NCI-H2171 (cell line): ENCODE data around the gene SLC18A3.

Experiments
- DNase-seq: peaks from one replicate; lab custom pipeline; 2025; lab: John Stamatoyannopoulos, UW

The SLC18A3 gene

DNA sequence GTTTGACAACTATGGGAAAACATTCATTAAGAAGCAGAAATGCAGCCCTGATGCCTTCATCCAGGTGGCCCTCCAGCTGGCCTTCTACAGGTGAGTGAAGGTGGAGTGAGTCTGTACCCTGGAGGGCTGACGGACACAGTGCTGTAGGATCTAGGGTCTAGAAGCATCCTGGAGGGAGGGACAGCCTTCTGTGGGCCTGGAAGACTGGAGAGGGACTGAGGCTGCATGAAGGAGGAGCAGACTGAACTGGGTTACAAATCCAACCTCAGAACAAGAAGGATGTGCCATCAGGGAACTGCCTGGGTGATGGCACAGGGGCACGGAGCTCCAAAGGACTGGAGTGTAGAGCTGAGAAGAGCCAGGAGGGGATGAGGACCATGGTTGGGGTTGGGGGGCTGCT lies 41.8 kb downstream of the SLC18A3 start:
- no peak for DNase-seq

DNA sequence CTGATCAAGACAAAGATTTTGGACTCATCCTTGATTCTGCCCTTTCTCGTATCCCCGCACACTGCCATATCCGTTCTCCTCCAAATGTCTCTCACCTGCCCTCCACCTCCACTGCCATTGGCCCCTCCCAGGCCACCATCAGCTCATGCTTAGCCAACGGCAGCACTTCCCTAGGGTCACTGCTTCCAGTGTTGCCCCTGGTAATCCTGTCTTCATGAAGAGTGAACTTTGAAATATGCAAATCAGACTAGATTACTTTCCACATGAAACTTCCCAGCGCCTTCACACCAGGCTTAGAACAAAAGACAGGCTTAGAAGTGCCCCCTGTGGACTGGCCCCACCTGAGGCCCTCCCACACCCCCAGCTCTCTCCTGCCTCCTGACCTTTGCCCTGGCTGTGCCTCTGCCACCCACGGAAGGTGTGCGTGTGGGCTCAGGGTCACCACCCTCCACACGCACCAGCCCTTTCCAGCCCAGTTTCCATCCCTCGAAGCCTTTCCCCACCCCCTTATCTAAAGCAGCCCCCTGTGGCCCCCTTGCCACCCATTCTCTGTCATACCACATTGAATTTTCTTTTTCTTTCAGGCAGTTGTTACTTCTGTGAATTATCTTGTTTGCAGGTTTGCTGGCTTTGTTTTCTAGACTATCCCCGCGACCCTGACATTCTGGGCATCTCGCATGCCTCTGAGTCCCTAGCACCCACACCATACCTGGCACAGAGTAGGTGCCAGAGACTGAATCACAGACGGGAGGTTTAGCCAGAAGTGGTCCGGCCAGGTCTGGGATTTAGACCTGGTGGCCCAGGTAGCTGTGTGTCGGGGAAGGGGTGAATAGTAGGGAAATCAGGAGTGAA lies 42.5 kb downstream of the SLC18A3 start:
- DNase-seq, result no peak

DNA sequence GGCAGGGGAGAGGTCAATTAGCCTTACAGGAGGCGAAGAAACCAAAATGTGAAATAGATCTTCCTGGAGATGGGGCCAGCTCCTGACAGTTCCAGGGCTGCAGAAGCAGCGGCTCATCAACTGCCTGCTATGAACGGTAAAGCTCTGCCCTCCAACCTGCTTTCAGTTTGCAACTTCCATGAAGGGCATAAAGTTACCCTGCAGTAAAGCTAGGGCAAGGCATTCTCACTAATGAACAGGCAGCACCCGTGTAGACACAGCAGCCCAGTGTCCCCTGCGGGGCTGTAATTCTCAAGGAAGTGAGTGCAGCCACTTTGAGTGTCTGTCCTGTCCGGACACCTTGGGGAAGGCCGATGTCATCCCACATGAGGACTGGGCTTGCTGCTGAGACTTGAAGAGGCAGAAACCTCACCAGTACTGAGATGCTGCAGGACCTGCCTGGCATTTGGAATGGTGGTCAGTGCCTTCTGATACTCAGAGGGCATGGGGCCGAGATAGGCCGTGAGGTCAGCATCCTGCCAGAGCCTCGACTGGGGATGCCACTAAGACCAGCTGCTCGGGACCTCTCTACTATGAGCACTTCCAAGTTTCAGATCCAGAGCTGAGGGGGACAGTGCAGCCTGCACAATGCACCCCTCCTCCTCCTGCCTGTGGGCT lies 43.3 kb downstream of the SLC18A3 start:
- no peak for DNase-seq

DNA sequence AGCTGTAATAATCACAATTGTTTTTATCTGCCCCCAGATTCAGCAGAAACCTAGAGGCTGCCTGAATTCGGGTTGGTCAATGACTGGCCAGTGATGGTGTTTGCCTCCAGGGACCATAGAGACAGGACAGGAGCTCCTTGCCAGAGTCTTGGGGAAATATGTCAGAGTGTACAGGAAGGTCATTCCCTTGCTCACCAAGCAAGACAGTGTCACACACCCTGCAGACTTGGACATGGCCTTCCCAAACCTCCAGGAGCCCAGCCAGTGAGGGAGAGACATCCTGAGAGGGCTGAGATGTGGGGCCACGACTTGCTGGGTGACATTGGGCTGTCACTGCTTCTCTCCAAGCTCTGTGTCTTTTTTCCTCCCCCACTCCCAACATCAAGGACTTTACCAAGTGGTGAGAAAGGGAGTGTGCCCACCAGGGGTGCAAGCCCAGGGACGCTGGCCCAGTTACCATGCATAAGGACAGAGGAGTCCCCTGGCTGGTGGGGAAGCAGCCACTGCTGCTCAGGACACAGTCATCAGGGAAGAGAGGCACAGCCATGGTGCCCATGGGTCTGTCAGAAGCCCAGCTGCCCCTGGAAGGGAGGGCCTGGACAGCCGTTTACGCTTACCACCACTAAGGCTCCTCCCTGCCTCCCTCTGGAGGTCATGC lies 44.1 kb downstream of the SLC18A3 start:
- no peak for DNase-seq

DNA sequence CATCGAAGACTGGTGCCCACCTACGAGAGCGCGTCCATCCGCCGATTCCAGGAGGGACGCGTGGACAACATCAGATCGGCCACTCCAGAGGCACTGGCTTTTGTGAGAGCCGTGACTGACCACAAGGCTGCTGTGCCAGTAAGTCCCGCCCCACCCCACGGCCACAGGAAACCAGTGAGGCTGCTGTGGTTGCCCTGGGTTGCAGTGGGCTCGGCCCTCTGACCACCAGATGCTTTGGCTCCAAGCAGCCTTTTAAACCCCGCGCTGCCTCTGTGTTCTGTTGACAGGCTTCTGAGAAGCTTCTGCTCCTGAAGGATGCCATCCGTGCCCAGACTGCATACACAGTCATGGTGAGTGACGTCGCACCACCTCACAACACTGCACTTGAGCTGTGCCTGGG lies 45.0 kb downstream of the SLC18A3 start:
- no peak for DNase-seq

DNA sequence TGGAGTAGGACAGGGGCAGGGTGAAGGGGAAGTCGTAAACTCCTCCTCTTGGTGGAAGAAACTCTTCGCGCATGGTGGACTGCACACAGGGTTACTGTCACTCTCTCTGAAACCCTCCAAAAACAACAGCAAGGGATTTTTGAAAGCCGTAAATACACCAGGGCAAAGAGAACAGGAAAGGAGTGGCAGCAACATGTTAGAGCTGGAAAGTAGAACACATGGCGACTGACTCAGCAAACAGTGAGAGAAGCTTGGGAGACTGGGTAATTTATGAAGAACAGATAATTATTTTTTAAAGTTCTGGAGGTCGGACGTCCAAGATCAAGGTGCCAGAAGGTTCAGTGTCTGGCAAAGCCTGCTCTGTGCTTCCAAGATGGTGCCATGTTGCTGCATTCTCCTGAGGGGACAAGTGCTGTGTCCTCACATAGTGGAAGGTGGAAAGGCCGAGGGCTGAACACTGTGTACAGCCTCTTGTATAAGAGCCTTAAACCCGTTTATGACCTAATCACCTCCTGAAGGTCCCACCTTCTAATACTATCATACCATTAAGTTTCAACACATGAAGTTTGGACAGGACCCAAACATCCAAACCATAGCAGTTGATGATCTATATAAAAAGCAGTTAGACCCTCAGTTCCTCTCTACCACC lies 46.9 kb downstream of the SLC18A3 start:
- no peak for DNase-seq

DNA sequence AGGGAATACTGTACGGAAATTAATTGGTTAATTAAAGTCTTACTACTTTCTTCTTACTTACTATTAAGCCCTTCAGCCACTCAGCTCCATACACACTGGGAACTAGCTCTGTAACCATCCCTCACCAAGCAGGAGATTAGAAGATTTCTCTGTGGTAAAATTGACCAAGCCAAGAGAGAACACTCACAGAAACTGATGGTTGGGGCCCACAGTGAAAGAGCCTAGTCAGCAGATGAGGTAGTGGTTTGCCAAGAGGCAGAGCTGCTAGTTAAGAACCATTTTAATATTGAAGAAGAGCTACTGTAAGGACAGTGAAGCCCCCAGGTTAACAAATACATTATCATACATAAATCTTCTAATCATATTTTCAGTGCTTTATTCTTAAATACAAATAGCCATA lies 47.5 kb downstream of the SLC18A3 start:
- no peak for DNase-seq

DNA sequence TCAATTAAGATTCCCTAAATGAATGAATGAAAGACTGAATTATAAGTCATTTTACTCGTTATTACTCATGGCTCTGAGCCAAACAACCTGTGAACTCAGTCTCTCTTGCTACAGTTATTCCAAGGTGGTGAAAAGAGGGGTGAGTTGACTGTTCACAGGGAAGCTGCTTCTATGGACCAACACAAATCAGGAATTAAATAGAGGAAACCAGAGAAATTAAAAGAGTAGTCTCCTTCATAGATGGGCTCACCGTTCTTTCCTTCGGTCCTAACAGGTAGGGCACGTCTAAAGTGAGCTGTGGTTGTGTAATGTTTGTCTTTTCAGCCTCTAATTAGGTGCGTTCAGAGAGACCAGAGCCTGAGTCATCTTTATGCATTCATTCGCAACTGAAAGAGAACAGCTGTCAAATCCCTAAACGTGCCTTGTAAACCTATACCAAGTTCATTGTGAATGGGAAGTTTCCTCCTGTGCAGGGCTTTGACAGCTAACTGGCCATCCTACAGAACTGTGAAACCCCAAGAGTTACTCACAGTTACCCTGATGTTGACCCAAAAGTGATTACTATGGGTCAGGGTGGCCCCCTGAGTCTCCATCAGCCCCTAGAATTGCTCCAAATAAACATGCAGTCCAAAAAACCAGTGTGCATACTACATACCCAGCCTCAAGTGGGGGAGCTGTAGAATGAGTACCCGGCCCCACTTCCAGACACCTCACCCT lies 51.2 kb downstream of the SLC18A3 start:
- no peak for DNase-seq
